ENCODE measurements around the gene DLGAP1.

- no peak for TF ChIP-seq CTCF (IDR thresholded peaks at IDR 0.05; ENCODE audit: low read depth, low read length)
- TF ChIP-seq EZH2phosphoT487 (IDR thresholded peaks at IDR 0.05; ENCODE audit: low read depth) = no peak
These were observed 1002.9 kb downstream of the DLGAP1 start for GRCh38 chr18:3451989-3452749.
